Activated CD4-positive, alpha-beta T cell treated with anti-CD3 and anti-CD28 coated beads, Interleukin-2, amount 50 U/mL, for 16 hours (primary cell): ENCODE measurements around the gene ALDH1A1.

Experiments used
- DNase-seq: peaks from one replicate; pipeline ENCODE4 v3.0.0-alpha.2; 2020

The ALDH1A1 gene

DNA sequence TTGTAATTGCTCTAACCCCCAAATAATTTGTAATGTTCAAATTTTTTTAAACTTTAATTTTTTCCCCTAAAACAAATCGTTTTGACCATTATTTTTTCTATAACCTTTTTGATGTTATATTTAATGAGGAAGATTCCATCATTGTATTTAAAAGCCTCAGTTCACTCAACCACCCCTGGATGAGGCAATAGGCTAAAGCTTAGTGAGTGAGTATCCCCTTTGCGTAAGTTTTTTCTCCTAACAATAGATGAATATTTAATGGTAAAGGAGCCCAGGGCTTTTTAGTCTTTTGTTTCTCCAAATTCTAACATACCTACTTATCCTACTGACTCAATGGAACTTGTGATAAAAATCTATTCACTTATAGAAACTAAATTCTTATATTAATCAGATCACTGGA, 38.1 kb downstream of the ALDH1A1 start:
- DNase-seq, result no peak

DNA sequence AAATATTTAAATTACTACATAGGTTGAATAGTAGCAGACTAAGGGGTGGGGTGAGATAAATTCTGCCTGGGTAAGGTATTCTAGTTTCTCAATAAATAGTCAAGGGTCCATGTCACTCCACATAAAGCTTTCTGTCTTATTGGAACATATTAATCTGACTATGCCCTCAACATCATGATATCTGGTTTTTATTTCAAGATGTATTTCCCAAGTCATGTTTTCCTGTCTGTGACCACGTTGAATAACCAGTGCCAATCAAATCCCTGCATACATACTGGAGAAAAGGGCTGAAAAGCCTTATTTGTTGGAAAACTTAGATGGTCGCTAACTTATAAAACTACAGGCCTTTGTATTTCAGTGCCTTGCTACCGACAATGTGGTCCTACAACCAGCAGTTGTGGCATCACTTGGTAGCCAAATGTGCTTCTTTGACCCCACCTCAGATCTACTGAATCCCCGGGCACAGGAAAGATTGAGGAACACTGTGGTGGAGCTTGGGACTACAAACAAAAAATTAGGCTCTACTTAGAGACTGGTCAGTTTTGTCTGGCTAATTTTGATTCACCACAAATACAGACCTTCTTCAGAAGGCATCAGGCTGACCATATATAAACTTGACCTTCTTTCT, 39.4 kb downstream of the ALDH1A1 start:
- DNase-seq, result no peak

DNA sequence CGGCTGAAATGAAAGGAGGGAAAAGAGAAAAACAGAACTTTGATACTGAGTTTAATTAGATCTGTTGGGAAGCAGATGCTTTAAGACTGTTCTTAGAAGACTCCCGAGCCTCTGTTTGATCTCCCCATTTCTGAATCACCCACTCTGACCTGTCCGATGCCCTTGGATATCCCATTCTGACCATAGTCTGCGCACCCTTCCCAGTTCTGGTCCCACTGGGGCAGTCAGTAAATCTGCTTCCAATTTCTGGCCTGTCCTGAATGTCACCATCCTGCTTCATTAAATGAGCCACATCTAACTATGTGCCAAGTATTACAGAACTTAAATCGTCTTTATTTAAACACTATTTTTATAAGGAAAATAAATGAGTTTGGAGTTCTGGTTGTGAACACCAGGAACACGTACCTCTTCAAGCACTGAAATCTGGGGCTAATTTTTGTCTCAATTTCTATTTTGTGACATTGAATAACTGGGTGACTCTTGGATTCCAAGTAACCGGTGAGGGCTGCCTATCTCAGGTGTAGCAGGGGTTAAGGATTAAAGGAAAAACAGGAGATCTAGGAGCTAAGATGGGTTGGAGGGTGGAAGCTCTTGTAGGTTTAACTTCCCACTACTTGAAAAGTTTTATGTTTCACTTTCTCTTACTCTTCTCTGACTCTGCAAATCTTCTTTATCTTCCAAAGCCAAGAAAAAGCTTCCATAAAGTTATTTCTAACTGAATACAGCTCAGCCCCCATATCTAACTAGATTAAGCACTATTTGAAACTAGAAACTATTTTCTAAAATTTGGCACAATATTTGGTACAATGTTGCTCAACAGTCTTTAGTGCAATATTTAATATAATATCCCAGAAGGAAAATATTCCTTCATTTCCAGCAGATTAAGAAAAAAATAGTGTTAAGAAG, 40.1 kb downstream of the ALDH1A1 start:
- no peak for DNase-seq

DNA sequence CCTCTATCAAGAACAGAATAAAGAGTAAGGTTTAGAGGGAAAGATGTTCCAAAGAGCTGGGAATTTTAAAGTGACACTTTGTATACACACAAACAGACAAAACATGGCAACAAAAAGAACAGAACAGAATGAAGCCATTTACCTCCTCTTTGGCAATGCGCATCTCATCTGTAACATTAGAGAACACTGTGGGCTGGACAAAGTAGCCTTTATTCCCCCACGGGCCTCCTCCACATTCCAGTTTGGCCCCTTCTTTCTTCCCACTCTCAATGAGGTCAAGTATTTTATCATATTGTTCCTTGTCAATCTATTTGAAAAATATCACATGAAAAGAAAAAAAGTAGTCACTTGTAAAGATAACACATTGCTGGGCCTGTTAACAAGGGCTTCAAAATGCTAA, 41.0 kb downstream of the ALDH1A1 start:
- no peak for DNase-seq

DNA sequence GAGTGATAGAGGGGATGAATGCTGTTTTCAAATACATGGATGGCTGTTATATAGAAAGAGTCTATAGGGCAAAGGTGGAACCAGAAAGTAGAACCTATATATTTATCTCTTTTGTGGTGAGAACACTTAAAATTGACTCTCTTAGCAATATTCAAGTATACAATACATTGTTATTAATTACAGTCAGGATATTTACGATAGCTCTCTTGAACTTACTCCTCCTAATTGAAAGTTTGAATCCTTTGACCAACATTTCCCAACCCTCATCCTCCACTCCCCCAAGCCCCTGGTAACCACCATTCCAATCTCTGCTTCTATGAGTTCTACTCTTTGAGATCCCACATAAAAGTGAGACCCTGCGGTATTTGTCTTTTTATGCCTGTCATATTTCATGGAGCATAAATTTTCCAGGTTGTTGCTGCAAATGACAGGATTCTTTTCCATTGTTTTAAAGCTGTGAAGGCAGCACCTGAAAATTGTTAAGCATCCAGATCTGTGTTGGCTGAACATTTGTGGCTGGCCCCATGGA, 41.5 kb downstream of the ALDH1A1 start:
- no peak for DNase-seq

DNA sequence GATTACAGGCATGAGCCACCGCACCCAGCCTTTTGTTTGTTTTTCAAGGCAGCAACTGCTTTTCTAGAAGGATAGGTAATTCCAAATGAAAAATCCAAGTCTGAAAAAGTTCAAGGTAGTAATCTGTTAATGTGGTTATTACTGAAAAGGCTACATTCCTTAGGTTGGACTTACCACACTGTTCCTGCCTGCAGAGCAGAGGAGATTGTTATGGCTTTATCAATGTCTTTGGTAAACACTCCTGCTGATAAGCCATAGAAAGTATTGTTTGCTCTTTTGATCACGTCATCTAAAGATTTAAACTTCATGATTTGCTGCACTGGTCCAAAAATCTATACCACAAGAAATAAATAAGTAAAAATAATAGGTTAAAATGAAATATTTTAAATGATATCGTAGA, 43.4 kb downstream of the ALDH1A1 start:
- no peak for DNase-seq

DNA sequence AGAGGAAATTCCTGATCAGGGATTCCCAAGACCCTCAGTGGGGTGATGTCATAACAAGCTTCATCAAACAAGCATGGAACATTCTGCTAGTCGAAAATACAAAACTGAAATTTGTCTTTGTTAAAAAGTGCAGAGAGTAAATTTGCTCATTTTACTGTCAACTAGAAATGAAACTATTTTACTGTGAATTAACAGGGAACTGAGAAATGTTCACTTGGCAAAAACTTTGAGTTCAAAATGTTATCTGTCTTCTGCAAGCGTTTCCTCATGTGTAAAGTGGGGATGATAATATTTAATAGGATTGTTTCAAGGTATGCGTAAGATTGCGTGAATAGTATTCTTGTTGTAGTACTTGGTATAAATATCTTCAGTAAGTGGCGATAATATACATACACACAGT, 45.4 kb downstream of the ALDH1A1 start:
- DNase-seq, result no peak

DNA sequence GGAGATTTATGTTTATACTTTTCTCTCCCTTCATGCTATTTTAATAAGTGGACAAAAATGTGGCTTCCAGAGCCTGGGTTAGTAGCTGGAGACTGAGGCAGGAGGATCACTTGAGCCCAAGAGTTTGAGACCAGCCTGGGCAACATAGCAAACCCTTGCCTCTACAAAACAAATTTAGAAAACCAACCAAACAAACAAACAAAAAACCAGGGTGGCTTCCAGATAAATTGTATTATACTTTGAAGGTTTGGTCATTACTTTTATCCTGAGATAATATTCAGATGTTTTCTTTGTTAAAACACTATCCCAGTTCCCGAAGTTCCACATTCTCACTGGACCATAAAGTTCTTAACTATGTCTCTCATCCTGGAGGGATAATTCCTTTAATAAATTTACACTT, 46.0 kb downstream of the ALDH1A1 start:
- no peak for DNase-seq

DNA sequence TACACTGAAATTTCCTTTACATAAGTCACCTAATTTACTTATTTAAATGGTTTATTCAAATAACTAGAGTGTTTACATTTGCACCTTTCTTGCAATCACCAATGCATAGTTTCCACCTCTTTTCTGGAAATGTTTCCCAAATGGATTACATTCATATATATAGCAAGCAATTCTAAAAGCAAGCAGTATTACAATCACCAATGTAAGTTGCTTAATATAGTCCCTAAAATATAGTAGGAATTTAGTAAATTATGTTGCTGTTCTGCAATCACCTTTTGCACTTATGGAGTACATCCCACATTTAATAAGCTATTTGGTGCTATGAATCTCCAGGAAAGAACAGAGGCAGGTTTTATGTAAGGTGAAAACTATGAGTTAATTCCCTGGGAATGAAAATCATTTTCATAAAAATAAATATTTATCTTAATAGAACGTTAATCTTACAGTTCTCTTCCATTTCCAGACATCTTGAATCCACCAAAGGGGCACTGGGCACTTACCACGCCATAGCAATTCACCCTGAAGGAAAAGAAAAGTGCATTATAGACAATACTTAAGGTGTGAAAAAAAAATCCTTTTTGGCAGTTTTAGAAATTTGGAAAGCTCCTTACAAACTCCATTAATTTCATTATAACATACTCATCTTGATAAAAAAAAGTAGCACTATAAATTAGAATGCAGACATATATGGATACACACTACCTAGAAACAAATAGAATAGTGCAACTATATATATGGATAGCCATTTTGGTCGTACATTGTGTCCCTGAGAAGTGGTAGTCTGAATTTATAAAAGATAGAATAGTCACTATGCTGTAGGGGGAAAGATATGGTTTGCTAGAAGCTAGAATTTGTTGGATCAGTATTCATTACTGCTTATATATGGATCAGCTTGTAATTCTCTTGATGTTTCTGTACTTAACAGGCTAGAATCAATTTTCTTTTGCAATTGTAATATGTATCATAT, 47.1 kb downstream of the ALDH1A1 start:
- no peak for DNase-seq

DNA sequence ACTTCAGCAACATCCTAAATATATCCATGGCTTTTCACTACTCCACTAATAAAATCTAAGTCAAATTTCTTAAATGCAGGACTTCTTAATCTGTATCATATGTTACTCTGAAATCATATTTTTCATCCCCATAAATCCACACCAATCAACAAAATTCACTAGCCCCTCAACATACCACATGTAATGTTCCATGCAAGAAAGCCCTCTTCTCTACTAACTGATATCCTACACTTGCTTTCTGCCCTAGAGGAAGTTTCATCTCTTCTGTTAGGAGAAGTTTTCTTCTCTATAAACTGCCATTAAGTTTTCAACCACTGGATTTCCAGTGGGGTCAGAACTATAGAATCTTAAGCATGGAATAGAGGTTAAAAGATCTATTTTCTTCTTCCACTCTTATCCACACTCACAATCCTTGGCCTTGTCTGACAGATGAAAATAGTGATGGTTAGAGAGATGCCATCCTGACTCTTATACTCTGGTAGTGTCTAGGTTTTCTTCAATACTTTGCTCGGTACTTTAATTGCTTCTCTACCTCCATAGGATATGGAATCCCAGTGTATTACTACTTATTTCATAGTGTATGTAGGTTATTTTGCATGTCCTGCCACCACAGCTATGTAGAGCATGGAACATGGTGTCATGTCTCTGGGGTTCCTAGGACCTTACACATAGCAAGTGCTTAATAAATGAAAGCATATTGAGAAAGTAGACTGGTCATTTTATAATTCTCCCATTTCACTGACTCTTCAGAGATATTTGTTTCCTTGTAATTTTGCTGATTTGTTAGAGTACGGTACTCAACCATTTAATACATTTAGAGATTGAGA, 48.4 kb downstream of the ALDH1A1 start:
- DNase-seq, result no peak

DNA sequence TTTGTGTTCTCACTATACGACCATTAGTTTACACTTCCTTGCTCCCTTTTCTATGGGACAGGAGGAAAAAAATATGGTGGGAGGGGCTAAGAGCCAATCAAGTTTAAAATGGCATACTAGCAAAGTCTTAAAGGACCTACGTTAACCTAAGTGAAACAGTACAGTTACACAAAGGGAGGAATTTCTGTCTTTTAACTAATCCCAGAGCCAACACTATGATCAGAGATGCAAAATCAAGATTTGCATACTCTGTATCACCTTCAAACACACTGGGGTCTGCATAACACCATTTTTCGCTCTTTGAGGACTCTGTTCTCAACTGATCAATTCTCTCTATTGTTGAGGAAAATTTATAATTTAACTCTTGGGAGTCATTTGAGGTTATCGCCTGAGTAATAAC, 49.8 kb downstream of the ALDH1A1 start:
- DNase-seq, result no peak

DNA sequence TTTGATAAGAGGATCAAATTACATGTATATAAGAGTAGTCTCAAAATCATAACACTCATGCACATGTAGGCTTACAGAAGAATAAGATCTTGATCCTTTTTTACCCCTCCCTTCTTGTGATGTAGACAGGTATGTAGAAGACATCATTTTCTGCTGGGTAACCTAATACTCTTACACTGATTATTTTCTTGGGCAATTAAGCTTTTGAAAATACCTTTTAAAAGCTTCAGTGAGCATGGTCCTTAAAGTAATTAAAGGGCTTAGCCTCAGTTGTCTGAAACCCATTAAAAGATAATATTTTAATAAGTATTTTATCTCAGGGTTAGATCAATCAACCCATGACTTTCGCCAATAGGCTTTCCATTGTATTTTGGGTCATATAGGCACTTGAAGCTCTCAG, 50.6 kb downstream of the ALDH1A1 start:
- DNase-seq, result no peak

DNA sequence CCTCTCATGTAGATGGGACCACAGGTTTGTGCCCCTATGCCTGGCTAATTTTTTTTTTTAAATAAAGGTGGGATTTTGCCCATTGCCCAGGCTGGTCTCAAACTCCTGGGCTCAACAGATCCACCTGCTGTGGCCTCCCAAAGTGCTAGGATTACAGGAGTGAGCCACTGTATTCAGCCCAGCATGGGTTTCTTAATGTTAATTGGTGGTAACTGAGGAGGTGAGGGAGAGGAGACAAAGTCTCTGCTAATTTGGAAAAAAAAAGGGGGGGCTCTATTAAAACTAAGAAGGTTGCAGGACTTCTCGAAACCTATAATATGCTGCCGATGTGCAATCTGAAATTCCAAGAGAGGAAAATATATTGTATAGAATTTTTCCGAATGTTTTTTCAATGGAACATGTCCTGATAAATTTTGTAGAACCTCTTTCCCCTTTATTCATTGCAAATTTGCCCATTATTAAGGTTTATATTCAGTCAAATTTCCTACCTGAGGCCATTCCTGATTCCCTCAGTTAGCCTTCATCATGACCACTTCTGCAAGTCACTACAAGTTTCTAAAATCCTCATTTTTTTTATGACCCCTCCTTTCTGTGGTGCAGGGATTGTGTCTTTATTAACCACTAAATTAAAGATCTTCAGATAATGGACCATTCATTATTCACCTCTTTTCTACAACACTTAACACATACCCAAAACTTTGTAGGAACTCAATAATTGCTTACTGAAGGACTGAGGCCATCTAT, 52.9 kb downstream of the ALDH1A1 start:
- no peak for DNase-seq

DNA sequence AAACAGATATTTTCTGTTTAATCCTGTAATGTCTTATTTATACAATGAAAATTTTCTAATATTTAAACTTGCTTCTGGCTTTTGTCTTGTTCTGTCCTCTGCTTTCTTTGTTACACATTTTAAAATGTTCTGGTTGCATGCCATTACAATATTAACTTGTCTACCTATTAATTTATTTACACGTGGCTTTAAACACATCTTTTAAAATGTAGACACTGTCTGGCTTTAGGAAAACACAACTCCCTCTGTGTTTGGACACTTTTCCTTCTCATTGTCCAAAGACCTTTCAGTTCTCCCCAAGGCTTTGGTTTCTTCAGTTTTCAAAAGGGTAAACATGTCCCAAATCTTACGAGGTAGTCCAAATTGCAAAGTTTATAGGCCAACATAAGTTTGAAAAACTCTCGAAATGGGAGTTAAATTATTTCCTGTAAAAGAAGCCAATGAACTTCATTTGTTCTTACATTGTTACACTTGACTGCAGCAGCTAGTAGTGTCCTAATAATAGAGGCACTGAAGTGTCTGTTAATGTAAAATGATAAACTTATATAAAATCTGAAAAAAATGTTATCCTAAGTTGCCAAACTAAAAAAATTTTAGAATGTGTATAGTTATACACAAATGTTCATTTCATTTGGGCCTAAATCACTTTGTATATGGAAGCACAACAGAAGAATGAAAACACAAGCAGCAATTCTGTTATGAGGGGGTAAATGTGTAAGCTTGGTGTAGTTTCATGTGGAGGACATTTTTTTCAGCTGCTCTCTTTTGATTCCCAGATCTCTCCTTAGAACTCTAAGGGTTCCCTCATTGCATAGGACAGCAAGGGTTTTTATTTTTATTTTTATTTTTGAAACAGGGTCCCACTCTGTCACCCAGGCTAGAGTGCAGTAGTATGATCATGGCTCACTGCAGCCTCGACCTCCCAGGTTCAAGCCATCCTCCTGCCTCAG, 53.8 kb downstream of the ALDH1A1 start:
- DNase-seq, result no peak

DNA sequence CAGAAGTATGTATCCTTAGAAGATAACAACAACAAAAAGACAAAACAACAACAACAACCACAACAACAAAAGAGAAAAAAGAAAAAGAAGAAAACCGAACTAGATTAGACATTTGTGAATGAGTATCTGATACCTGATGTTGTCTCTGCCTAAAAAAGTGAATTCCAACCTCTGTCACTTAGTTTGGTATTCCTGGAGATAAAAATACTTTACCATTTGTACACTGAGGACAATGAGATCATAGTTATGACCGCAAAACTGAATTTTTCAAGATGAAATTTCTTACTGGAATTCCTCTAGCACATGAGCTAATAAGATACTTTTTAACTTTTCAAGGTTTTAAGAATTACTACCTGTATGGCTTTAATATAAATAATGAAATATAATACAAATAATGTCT, 54.5 kb downstream of the ALDH1A1 start:
- no peak for DNase-seq

DNA sequence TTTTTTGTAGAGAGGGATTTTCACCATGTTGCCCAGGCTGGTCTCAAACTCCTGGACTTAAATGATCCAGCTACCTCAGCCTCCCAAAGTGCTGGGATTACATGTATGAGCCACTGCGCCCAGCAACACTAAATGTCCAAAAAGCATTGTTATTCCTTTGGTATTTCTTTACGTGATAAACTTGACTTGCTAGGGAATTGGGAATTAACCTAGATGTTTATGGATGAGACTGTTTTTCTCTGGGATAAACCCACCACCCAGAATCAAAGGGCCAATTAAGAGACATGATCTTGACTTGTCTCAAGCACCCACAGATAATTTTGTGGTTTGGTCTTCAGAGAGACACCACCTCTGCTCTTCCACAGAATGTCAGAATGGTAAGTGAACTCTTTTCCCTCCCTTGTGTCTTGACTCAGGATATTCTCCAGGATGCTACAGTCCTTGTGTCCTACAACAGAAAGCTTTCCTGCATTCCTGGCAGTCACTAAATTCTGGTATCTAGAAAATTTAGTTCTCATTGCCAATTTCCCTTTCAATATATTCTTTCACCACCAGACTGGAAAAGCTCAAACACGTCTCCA, 55.7 kb downstream of the ALDH1A1 start:
- no peak for DNase-seq

DNA sequence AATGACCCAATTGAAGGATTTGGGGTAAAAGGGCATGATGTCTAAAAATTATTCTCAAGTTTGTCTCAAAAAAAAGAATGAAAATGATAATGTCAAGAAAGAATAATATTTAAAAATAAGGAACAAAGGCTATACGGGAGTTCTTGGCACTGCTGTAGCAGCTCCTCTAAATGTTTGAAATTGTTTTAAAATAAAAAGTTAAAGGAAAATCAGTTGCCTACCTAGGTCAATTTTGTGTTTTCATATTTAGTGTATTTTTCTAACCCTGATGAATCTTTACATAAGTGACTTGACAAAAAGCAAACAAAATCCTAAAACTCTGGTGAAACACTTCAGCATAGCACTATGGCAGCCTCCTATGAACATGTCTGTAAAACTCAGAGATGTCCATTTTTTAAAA, 56.4 kb downstream of the ALDH1A1 start:
- no peak for DNase-seq

DNA sequence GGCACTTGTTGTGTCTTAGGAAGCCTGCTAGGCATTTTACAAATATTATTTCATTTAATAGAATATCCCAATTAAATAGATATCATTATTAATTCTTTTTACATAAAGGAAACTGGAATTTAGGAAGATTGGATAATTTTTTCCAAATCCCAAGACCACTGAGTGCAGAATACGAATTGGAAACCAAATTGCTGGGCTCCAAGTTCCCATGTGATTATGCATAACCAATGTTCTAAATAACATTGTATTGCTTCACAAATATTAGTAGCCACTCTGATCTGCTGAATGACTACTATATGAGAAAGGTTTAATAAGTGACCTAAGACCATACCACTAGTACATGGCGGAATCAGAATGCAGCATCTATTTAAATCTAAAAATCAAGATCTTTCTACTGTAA, 57.7 kb downstream of the ALDH1A1 start:
- no peak for DNase-seq

DNA sequence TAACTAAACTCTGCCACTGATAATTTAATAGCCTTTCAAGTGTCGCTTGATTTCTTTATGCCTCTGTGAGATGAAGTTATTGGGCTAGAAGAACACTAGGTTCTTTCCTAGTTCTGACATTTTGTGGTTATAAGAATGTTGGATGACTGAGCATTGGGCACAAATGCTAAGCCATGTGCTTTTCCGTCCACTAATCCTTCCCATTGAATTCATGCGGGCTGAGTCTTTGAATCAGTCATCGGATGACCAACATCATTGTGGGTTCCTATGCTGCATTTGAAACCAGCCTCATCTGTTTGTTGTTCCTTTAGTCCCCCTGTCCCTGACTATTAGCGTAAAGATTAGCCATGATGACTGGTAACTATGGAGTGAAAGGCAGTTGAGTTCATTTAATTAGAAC, 58.5 kb downstream of the ALDH1A1 start:
- DNase-seq, result no peak

DNA sequence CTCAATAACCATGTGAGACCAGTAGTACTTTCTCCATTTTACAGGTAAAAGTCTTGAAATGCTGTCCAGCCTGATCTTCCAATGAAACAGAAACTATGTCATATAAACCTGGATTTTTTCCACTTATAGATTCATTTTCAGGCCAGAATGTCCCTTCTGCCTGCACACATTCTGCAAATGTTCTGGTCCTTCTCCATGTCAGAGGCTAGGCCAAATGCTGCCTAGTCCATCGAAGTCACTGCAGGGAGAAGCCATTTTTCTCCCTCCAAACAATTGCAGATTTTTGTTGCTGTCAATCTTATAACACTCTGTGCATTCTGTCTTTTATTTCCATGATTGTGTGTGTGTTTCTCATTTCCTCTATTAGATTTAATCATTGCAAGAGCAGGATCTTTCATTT, 59.4 kb downstream of the ALDH1A1 start:
- no peak for DNase-seq
